Colon (tissue), 2 donors: ENCODE measurements around the gene SLC26A4.

Experiments
- FAIRE-seq: peaks from 2 replicates; lab custom pipeline; 2012; peaks lifted over from hg19 to GRCh38; lab: Jason Lieb, UNC
- donor health status: control.
- donor health status: control.

The SLC26A4 gene

DNA sequence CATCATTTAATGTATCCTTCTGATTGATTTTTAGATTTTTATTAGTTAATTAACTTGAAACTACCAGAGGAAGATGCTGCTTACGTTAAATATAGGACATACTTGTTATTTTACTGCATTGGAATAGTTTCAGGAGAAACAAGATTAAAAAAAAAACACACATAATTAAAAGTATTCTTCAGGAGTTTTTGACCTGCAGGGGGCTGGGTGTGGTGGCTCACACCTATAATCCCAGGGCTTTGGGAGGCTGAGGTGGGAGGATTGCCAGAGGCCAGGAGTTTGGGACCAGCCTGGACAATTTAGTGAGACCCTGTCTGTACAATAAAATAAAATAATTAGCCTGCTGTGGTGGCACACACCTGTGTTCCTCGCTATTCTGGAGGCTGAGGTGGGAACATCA, 94.0 kb downstream of the SLC26A4 start:
- FAIRE-seq, result no peak

GRCh38 chr7:107758667-107759066, 98.0 kb downstream of the SLC26A4 start:
- no peak for FAIRE-seq

DNA sequence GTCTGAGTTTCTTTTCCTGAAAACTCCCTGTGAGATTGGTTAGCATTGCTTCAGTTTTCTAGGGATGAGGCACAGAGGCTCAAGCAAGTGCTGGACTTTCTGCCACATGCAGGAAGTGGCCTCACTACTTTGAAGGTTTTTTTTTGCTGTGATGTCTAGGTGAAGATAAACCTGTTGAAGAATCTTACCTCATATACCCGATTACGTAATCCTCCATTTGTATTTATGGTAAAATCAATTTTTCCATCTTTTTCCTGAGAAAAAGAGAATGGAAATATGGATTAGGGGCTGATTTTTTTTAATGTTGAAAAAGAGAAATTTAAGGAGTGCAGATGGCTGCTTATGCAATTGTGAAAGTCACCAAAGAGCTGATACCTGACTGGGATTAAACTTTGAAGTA, 106.8 kb downstream of the SLC26A4 start:
- FAIRE-seq, result no peak
